ENCODE data around the gene NUMA1.

NUMA1 gene

GRCh38 chr11:72014761-72015320 lies 65.5 kb downstream of the NUMA1 start:
- no peak for TF ChIP-seq CTCF (conservative IDR thresholded peaks at IDR 0.05; ENCODE audit: low read depth, low read length)
- no peak overlapping the region for H3K4me3 ChIP-seq (ENCODE audit: low read length)
- DNase-seq (ENCODE audit: low read depth), result no peak

GRCh38 chr11:72013765-72014711 lies 66.3 kb downstream of the NUMA1 start:
- DNase-seq (ENCODE audit: low read depth), result no peak
- no peak for TF ChIP-seq CTCF (conservative IDR thresholded peaks at IDR 0.05; ENCODE audit: low read depth, low read length)
- no peak overlapping the region for H3K4me3 ChIP-seq (ENCODE audit: low read length)

- H3K4me3 ChIP-seq (ENCODE audit: low read length), result no peak overlapping the region
- no peak for TF ChIP-seq CTCF (conservative IDR thresholded peaks at IDR 0.05; ENCODE audit: low read depth, low read length)
- DNase-seq (ENCODE audit: low read depth), result no peak
These were observed 67.2 kb downstream of the NUMA1 start for GRCh38 chr11:72012897-72013721.

- H3K4me3 ChIP-seq (ENCODE audit: low read length), result no peak overlapping the region
- no peak for DNase-seq (ENCODE audit: low read depth)
- no peak for TF ChIP-seq CTCF (conservative IDR thresholded peaks at IDR 0.05; ENCODE audit: low read depth, low read length)
These were observed 68.2 kb downstream of the NUMA1 start for GRCh38 chr11:72012091-72012630.

- DNase-seq (ENCODE audit: low read depth), result no peak
- H3K4me3 ChIP-seq (ENCODE audit: low read length), result no peak overlapping the region
- no peak for TF ChIP-seq CTCF (conservative IDR thresholded peaks at IDR 0.05; ENCODE audit: low read depth, low read length)
These were observed 69.7 kb downstream of the NUMA1 start for GRCh38 chr11:72010529-72011233.

- no peak for DNase-seq (ENCODE audit: low read depth)
- TF ChIP-seq CTCF (conservative IDR thresholded peaks at IDR 0.05; ENCODE audit: low read depth, low read length), result no peak
- no peak overlapping the region for H3K4me3 ChIP-seq (ENCODE audit: low read length)
These were observed 71.2 kb downstream of the NUMA1 start for GRCh38 chr11:72009156-72009555.
